Karpas-422 (cell line): ENCODE measurements around the gene SERPINB6. TPM values are rescaled to one million over a fixed set of nuclear protein-coding genes. Genes with fewer than 3 reads are reported as not detected.

Source experiments
- DNase-seq: peaks from one replicate; pipeline ENCODE4 v3.0.0-alpha.2; 2015
- H2AFZ ChIP-seq: fragments of 200-600 bp; sonication (generic); 2 replicates; pipeline ENCODE4 v1.6.1; 2014; ENCODE audit warnings: antibody characterized with exemption, low read length, mixed read lengths
- H3K27ac ChIP-seq: fragments of 200-600 bp; sonication (generic); 2 replicates; pipeline ENCODE4 v1.5.1; 2014; ENCODE audit warnings: mild to moderate bottlenecking, low read length, moderate library complexity
- H3K27me3 ChIP-seq: fragments of 200-600 bp; sonication (generic); 2 replicates; pipeline ENCODE4 v1.6.1; 2014; ENCODE audit warnings: low read length, mixed read lengths
- H3K36me3 ChIP-seq: fragments of 200-600 bp; sonication (generic); 2 replicates; pipeline ENCODE4 v1.6.1; 2014; ENCODE audit warnings: low read length, mixed read lengths; ENCODE audit not compliant: insufficient read depth
- H3K4me1 ChIP-seq: fragments of 200-600 bp; sonication (generic); 2 replicates; pipeline ENCODE4 v1.6.1; 2014; ENCODE audit warnings: mild to moderate bottlenecking, low read length, mixed read lengths
- H3K4me2 ChIP-seq: fragments of 200-600 bp; sonication (generic); 2 replicates; pipeline ENCODE4 v1.6.1; 2014; ENCODE audit warnings: low read length, low read depth, mild to moderate bottlenecking; ENCODE audit not compliant: poor library complexity, severe bottlenecking
- H3K4me3 ChIP-seq: fragments of 200-600 bp; sonication (generic); 2 replicates; pipeline ENCODE4 v1.5.1; 2014; ENCODE audit warnings: mild to moderate bottlenecking, antibody characterized with exemption, low read length, mixed read lengths
- H3K79me2 ChIP-seq: fragments of 200-600 bp; sonication (generic); 2 replicates; pipeline ENCODE4 v1.6.1; 2014; ENCODE audit warnings: mild to moderate bottlenecking, low read length, mixed read lengths
- H3K9ac ChIP-seq: fragments of 200-600 bp; sonication (generic); 2 replicates; pipeline ENCODE4 v1.6.0; 2014; ENCODE audit warnings: low read length
- H3K9me2 ChIP-seq: fragments of 200-600 bp; sonication (generic), shearing (Covaris generic); replicated peaks from 2 replicates; pipeline ENCODE4 v1.6.0; 2014; ENCODE audit warnings: mild to moderate bottlenecking, low read length, moderate library complexity; ENCODE audit not compliant: insufficient read depth
- H3K9me3 ChIP-seq: fragments of 300-700, 200-600 bp; sonication (generic); 2 replicates; pipeline ENCODE4 v1.6.1; 2014; ENCODE audit warnings: low read length, mixed read lengths
- H4K20me1 ChIP-seq: fragments of 200-600 bp; sonication (generic); 2 replicates; pipeline ENCODE4 v1.6.1; 2014; ENCODE audit warnings: mild to moderate bottlenecking, antibody characterized with exemption, low read length, low read depth; ENCODE audit not compliant: insufficient read depth
- total RNA-seq: library from RNA; depleted of rRNA; stranded (reverse); fragments of >200 nt; shearing (Covaris generic); gene quantifications from 2 replicates; pipeline ENCODE4 v1.2.3, GENCODE V29; 2014; ENCODE audit warnings: low replicate concordance

Gene SERPINB6
- total RNA-seq, 1 experiment from 2014 or later = not detected

- H3K79me2 ChIP-seq = no peaks in the 10 kb centered on the region
- DNase-seq = peak; percentile 90
- H3K9me3 ChIP-seq = no peaks in the 10 kb centered on the region
- H3K4me3 ChIP-seq = peak overlapping the region; percentile 79
- H3K9me2 ChIP-seq = no peaks in the 10 kb centered on the region
- peak overlapping the region; percentile 96 for H2AFZ ChIP-seq
- H3K4me2 ChIP-seq = peak overlapping the region; percentile 77
- no peaks in the 10 kb centered on the region for H3K27me3 ChIP-seq
- peaks cover 14% of the 10 kb centered on the region for H3K4me1 ChIP-seq
- peak overlapping the region; percentile 76 for H3K9ac ChIP-seq
- no peaks in the 10 kb centered on the region for H3K36me3 ChIP-seq
- H3K27ac ChIP-seq = peak overlapping the region; percentile 90
- H4K20me1 ChIP-seq = no peaks in the 10 kb centered on the region
Observed at GRCh38 chr6:2988426-2989331, 17.3 kb upstream of the SERPINB6 start.

GRCh38 chr6:2988094-2988425 lies 16.7 kb upstream of the SERPINB6 start:
- no peaks in the 10 kb centered on the region for H3K9me2 ChIP-seq
- H3K79me2 ChIP-seq = no peaks in the 10 kb centered on the region
- H3K27me3 ChIP-seq = no peaks in the 10 kb centered on the region
- H4K20me1 ChIP-seq = no peaks in the 10 kb centered on the region
- peak overlapping the region; percentile 77 for H2AFZ ChIP-seq
- H3K9me3 ChIP-seq = no peaks in the 10 kb centered on the region
- no peak for DNase-seq
- peak overlapping the region; percentile 90; the same call in 1 of the 2 replicates for H3K27ac ChIP-seq
- H3K4me2 ChIP-seq = peak overlapping the region; percentile 77
- peaks cover 14% of the 10 kb centered on the region for H3K4me1 ChIP-seq
- H3K9ac ChIP-seq = peak overlapping the region; percentile 76
- H3K36me3 ChIP-seq = no peaks in the 10 kb centered on the region
- H3K4me3 ChIP-seq = peak overlapping the region; percentile 79

GRCh38 chr6:2986722-2987221 lies 15.4 kb upstream of the SERPINB6 start:
- DNase-seq = no peak
- no peak overlapping the region for H3K9ac ChIP-seq

GRCh38 chr6:2984738-2985406 lies 13.5 kb upstream of the SERPINB6 start:
- Histone ChIP-seq H3K9me3 (no peaks in the 10 kb centered on the region), H3K36me3 (no peaks in the 10 kb centered on the region), H3K4me3 (no peak overlapping the region), H3K9me2 (no peaks in the 10 kb centered on the region), H4K20me1 (no peaks in the 10 kb centered on the region), H2AFZ (no peak overlapping the region), H3K27me3 (no peaks in the 10 kb centered on the region), H3K4me1 (peaks cover 8% of the 10 kb centered on the region), H3K27ac (no peak overlapping the region), H3K79me2 (no peaks in the 10 kb centered on the region), H3K9ac (no peak overlapping the region), H3K4me2 (no peak overlapping the region)
- DNase-seq = no peak

More at GRCh38 chr6:2986722-2987221, 15.4 kb upstream of the SERPINB6 start:
- Histone ChIP-seq H2AFZ (no peak overlapping the region), H3K79me2 (no peaks in the 10 kb centered on the region), H3K27me3 (no peaks in the 10 kb centered on the region), H3K4me3 (no peak overlapping the region), H3K9me3 (no peaks in the 10 kb centered on the region), H3K4me2 (no peak overlapping the region), H3K27ac (no peak overlapping the region), H4K20me1 (no peaks in the 10 kb centered on the region), H3K36me3 (no peaks in the 10 kb centered on the region), H3K9me2 (no peaks in the 10 kb centered on the region), H3K4me1 (peaks cover 14% of the 10 kb centered on the region)

- no peaks in the 10 kb centered on the region for H3K36me3 ChIP-seq
- H3K9me3 ChIP-seq = no peaks in the 10 kb centered on the region
- H3K9me2 ChIP-seq = no peaks in the 10 kb centered on the region
- H3K27me3 ChIP-seq = no peaks in the 10 kb centered on the region
- no peaks in the 10 kb centered on the region for H4K20me1 ChIP-seq
- no peak overlapping the region for H3K4me3 ChIP-seq
- H3K27ac ChIP-seq = no peak overlapping the region
- no peak overlapping the region for H3K9ac ChIP-seq
- no peak overlapping the region for H3K4me2 ChIP-seq
- H2AFZ ChIP-seq = no peak overlapping the region
- DNase-seq = no peak
- H3K4me1 ChIP-seq = no peaks in the 10 kb centered on the region
- H3K79me2 ChIP-seq = no peaks in the 10 kb centered on the region
Observed at GRCh38 chr6:2982426-2983117, 11.2 kb upstream of the SERPINB6 start.

GRCh38 chr6:2980465-2980855 lies 9.1 kb upstream of the SERPINB6 start:
- no peaks in the 10 kb centered on the region for H4K20me1 ChIP-seq
- no peaks in the 10 kb centered on the region for H3K27me3 ChIP-seq
- no peaks in the 10 kb centered on the region for H3K4me1 ChIP-seq
- H3K36me3 ChIP-seq = no peaks in the 10 kb centered on the region
- H3K4me2 ChIP-seq = no peak overlapping the region
- H3K9ac ChIP-seq = no peak overlapping the region
- no peak overlapping the region for H2AFZ ChIP-seq
- H3K27ac ChIP-seq = no peak overlapping the region
- no peaks in the 10 kb centered on the region for H3K9me3 ChIP-seq
- no peaks in the 10 kb centered on the region for H3K79me2 ChIP-seq
- no peak for DNase-seq
- no peak overlapping the region for H3K4me3 ChIP-seq
- H3K9me2 ChIP-seq = no peaks in the 10 kb centered on the region

GRCh38 chr6:2979819-2980464 lies 8.6 kb upstream of the SERPINB6 start:
- H3K4me3 ChIP-seq = no peak overlapping the region
- no peaks in the 10 kb centered on the region for H3K9me3 ChIP-seq
- no peaks in the 10 kb centered on the region for H3K27me3 ChIP-seq
- no peak overlapping the region for H3K4me2 ChIP-seq
- DNase-seq = no peak
- H3K4me1 ChIP-seq = no peaks in the 10 kb centered on the region
- no peaks in the 10 kb centered on the region for H3K79me2 ChIP-seq
- H3K36me3 ChIP-seq = no peaks in the 10 kb centered on the region
- H3K27ac ChIP-seq = no peak overlapping the region
- H2AFZ ChIP-seq = no peak overlapping the region
- H3K9me2 ChIP-seq = no peaks in the 10 kb centered on the region
- no peak overlapping the region for H3K9ac ChIP-seq
- no peaks in the 10 kb centered on the region for H4K20me1 ChIP-seq
